ENCODE measurements around the gene GGCX.

GGCX gene

DNA sequence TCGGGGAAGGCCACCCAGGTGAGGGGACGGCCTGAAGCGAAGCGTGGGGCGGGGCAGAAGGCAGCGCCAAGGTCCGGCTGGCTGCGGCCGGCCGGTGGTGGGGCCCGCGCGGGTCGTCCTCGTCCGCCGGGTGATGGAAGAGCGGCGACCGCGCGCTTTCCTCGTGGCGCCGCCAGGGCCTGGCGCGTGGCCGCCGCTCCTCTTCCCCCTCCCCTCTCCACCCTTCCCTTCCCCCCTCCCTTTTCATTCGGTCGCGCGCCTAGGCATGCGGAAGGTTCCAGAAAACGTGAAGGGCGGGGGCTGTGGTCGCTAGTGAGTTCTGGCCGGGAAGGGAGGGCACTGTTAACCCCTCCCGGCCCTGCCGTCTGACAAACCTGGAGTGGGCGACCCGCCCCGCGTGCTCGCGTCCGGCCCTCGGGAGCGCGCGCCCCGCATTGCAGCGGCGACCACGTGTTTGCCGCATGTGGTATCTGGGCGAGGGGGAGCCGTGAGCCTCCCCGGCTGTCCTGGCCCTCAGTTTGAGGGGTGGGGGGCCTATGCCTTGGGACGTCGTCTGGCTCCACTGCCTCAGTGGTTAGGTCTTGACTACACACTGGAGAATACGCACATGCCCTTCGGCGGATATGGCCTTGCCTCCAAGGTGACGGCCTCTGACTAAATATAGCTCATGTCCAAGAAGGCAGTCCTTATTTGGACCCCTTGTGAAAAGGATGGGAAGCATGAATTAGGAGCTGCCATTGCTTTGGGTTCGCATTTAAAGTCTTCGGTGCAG lies 21.7 kb downstream of the GGCX start:
- DNase-seq, result peak; percentile 37 to 62

DNA sequence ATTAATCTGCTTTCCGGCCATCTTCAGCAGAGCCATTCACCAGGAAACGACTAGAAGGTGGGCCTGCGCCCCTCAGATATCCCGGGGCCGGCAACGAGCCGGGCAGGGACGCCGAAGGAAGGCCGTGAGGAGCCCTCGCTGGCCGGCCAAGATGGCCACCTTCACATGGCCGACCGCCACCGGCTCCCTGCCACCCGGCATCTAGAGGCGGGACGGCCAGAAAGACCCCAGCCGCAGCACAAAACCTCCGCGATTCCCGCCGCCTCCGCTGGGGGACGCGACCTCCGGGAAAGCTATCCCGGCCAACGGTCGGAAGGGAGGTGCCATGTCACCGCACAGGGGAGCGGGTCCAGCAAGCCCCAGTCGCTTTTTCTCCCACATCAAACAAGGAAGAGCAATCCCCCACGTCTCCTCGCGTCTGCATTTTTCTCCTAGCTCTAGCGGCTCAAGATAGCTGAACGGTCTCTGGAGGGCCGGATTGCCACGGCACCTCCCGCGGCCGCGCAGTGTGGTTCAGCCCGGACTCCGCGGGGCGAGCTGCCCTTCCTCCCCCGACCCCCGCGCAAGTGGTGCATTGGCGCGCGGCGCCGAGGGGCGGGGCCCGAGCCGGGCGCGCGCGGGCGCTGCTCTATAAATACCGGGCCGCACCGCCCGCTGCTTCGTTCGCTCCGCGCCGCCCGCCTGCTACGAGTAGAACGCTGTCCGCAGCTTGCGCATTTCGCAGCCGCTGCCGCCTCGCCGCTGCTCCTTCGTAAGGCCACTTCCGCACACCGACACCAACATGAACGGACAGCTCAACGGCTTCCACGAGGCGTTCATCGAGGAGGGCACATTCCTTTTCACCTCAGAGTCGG lies 22.6 kb downstream of the GGCX start, which contains the start of gene MAT2A:
Gene MAT2A, plus strand, starts transcription at position 662 of the 854 bp plus-strand sequence. Its CDS starts 120 bp downstream, at position 782.
- peak; percentile 89 to 93 for DNase-seq

DNA sequence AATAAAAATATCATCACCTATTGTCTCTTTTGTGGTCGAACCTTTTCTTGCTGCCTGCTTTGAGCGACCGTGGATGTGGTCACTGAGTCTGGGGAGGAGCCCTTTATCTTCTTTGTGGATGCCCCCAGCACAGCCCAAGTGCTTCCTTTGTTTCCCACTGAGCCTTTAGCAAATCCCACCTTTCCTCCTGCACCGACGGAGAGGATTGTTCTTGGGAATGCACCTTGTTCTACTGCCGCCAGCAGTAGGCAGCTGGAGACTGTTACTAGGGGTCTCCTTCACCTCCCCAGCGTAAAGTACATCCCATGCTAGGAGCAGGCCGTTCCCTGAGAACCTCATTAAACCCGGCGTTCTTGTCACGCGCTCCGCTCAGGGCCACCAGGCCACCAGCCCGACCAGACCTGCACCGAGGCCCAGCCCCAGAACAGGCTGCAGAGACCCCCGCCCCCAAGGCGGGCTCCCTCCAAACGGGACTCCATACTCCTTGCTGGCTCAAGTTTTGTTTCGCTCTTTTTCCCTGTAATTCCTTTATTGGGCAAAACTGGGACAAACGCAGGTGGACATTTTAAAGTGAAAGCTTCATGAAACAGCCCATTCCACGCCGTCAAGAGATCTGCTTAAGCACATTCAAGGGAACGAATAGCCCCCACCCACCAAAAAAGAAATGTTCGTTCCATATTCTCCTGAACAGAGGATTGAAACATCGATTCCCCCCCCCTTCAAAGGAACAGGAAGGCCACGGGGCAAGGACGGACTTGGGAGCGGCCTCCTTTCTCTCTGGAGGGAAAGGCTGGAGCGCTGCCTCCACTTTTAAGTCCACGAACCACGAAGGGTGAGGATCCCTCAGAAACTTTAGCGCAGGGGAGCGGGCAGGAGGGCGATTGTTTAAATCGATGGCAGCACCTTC lies 23.4 kb downstream of the GGCX start:
- DNase-seq, result peak in 1 of 2 experiments; percentile 56

DNA sequence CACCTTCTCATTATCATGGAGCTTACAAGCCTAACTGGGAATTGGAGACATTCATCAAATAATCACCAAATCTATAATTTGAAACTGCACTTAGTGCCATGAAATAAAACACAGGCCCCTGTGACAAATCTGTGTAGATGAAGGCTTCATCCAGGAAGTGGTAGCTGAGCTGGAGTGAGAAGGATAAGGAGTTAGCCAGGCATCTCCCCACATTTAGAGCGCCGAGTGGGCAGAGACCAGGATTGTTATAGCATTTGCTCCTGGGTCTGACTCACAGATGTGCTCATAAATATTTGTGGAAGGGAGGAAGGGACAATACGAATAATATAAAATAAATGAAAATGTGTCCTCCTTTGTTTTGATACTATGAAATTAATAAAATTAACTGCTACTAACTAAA lies 24.8 kb downstream of the GGCX start:
- DNase-seq, result no peak

DNA sequence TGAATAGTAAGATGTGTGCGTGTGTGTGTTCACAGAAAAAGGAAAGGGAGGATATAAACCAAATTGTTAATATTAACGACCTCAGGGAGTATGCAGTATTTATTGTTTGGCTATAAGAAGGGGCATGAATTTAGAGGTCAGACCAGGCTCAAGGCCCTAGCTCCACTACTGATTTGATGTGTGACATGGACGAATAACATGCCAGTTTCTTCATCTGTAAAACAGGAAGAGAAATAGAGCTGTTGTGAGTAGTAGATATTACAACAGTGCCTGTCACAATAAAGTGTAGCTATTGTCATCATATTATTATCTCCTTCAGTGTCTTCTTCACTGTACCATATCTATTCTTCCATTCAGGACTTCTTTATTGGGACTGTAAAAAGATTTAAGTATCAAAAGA lies 26.4 kb downstream of the GGCX start:
- DNase-seq, result no peak

- DNase-seq, result no peak
Measured at GRCh38 chr2:85534099-85534498, 27.2 kb downstream of the GGCX start.

DNA sequence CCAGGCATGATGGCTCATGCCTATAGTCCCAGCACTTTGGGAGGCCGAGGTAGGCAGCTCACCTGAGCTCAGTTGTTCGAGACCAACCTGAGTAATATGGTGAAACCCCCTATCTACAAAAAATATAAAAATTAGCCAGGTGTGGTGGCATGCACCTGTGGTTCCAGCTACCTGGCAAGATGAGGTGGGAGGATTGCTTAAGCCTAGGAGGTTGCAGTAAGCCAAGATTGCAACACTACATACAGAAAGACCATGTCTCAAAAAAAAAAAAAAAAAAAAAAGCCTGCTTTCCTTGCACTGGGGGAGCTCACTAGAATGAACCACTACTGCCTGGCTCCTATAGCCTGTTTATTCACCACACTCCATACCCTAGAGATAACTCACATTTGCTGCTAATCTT lies 29.7 kb downstream of the GGCX start:
- DNase-seq, result no peak

- no peak for DNase-seq
Measured at GRCh38 chr2:85529809-85530208, 31.5 kb downstream of the GGCX start.

DNA sequence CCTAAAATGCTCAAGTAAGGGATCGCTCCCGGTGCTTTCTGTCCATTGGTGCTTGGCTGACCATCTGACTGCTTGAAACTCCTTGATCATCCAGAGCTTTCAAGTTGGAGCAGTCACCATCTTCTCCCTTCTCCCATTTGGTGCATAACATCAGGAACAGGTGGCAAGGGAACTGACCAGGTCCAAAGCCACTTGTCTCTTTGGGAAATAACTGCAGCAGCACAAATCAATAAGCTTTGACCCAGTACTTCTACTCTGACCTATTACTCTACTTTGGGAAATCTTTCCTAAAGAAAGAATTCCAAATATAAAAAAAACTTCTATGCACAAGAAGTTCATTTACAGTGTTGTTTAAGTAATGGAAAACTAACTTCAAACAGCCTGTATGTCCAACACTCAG lies 32.9 kb downstream of the GGCX start:
- DNase-seq, result no peak

DNA sequence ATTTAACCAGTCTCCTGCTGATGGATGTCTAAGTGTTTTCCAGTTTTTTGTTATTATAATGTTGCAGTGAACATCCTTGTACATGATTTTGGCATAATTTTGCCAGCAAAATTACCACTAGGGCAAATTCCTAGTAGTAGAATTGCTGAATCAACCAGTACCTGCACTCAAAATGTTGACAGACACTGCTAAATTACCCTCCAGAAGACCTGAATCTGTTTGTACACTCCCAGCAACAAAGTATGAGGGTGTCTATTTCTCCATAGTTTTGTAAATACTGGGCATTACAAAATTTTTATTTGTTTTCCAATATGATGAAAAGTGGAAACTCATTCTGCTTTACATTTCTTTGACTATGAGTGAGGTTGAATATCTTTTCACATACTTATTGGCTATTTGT lies 33.5 kb downstream of the GGCX start:
- no peak for DNase-seq

DNA sequence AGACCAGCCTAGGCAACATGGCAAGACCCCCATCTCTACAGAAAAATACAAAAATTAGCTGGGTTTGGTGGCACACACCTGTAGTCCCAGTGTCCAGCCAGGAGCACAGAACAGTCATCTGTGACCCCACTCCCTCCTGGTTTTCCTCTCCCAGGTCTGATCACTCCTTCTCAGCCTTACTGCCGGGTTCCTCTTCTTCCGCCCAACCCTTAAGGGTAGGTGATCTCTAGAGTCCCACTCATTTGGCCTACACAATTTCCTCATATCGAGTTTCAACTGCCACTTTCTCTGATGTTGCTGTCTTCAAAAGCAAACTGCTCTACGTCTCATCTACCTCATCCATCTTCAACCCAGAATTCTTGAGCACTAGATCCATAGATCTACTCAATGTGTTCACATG lies 35.7 kb downstream of the GGCX start:
- no peak for DNase-seq

DNA sequence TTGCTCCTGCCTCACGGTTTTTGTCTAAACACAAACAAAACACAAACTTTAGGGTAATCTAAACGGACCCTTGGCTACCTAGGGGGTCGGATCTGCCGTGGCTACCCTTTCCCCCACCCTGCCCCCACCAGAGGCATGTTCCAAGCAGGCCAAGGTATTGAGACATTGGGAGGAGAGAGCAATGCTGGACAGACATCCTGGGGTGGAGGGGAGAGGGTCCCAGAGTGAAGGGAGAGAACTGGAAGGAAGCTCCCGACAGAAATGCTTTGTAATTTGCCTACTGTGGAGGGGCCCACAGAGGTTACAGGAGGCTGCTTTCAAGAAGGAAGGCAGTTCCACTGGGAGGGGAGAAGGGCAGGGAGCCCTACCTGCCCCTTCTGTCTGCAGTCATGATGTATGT lies 36.3 kb downstream of the GGCX start:
- no peak for DNase-seq

- DNase-seq, result no peak
Measured at GRCh38 chr2:85524336-85524908, 36.9 kb downstream of the GGCX start.

- DNase-seq, result no peak
Measured at GRCh38 chr2:85523903-85524335, 37.4 kb downstream of the GGCX start.

- DNase-seq, result no peak
Measured at GRCh38 chr2:85523062-85523902, 38.0 kb downstream of the GGCX start.

GRCh38 chr2:85522090-85522647 lies 39.1 kb downstream of the GGCX start:
- no peak for DNase-seq

GRCh38 chr2:85516653-85517389 lies 44.5 kb downstream of the GGCX start:
- DNase-seq, result no peak

DNA sequence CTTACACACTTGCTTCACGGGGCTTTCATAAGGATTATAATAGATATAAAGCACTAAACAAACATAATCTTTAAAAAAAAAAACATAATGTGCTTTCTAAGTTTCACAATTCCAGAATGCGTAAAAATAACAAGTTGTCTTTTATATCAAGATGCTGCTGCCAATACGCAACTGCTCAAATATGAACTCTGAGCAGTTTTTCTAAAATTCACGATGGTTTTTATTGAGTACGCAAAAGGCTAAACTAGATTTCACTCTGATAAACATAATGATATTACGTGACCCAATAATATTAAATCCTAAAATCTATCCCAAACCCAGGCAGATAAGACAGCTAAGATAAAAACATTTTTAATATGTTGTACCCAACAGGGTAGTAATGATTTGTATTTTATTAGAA lies 47.0 kb downstream of the GGCX start:
- no peak for DNase-seq

GRCh38 chr2:85511008-85511811 lies 50.1 kb downstream of the GGCX start:
- peak in 1 of 2 experiments; percentile 53 for DNase-seq

DNA sequence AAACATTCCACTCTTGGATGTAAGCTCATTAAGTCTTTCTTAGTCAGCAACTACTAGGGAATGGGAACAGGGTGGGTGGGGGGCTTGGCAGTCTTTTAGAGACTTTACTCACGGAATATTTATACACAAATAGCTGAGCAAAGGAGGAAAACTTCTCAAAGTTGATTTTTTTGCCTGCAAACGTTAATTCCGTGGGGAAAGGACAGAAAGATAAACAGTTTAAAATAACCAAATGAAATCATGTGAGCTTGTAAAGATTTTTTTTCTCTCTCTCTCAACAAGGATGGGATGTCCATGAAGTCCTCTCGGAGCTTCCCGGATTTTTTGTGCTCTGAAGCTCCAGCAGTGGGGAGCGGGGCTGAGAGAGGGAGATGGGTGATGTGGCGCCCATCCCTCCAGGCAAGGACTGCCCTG lies 54.5 kb downstream of the GGCX start:
- no peak for DNase-seq
